Stimulated activated naive CD8-positive, alpha-beta T cell treated with anti-CD3 and anti-CD28 coated beads, Interleukin-15, Interleukin-2, amounts not matched to agents 100 ng/mL and 50 ng/mL, for 24 hours (primary cell): ENCODE data around the gene FAM168A.
A peak's percentile ranks its signal among the peaks of the same experiment; 100 is the strongest.

ENCODE experiments used
- H3K27ac Mint-ChIP-seq: one replicate; pipeline ENCODE4 v1.8.0; 2021; ENCODE audit warnings: mild to moderate bottlenecking, mixed read lengths
- H3K27me3 Mint-ChIP-seq: one replicate; pipeline ENCODE4 v1.8.0; 2021; ENCODE audit warnings: mixed read lengths
- H3K36me3 Mint-ChIP-seq: one replicate; pipeline ENCODE4 v1.8.0; 2021; ENCODE audit warnings: low read depth, mixed read lengths
- H3K4me1 Mint-ChIP-seq: one replicate; pipeline ENCODE4 v1.8.0; 2021; ENCODE audit warnings: low read depth, mixed read lengths
- H3K4me3 Mint-ChIP-seq: one replicate; pipeline ENCODE4 v1.8.0; 2021; ENCODE audit warnings: mild to moderate bottlenecking, mixed read lengths
- H3K9me3 Mint-ChIP-seq: one replicate; pipeline ENCODE4 v1.8.0; 2021; ENCODE audit warnings: mixed read lengths

Gene FAM168A

DNA sequence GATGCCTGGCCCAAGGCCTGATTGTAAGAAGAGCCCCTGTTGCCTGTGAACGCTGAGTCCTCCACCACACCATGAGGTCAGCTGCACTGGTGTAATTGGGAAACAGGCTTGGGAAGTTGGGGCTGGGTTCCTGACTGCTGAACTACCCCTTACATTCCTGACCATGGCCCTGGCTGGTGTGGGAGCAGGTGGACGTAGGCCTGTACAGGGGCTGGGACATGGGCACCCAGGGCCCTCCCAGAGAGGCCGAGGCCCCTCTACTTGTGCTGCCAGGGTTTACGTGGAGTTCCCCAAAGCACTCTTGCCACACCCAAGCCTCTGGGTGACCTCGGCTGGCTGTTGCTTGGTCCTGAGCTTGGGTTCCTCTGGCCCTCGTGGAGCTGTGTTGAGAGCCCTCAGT is 216.3 kb downstream of the FAM168A start:
- Mint-ChIP-seq H3K36me3 (peaks cover 18% of the 10 kb centered on the region), H3K4me1 (peaks cover 91% of the 10 kb centered on the region), H3K9me3 (no peaks in the 10 kb centered on the region), H3K27me3 (no peaks in the 10 kb centered on the region), H3K27ac (no peak overlapping the region), H3K4me3 (no peak overlapping the region)

GRCh38 chr11:73380897-73381410 is 217.0 kb downstream of the FAM168A start:
- Mint-ChIP-seq H3K27me3 (no peaks in the 10 kb centered on the region), H3K36me3 (peaks cover 18% of the 10 kb centered on the region), H3K4me3 (no peak overlapping the region), H3K27ac (no peak overlapping the region), H3K9me3 (no peaks in the 10 kb centered on the region), H3K4me1 (peaks cover 85% of the 10 kb centered on the region)

DNA sequence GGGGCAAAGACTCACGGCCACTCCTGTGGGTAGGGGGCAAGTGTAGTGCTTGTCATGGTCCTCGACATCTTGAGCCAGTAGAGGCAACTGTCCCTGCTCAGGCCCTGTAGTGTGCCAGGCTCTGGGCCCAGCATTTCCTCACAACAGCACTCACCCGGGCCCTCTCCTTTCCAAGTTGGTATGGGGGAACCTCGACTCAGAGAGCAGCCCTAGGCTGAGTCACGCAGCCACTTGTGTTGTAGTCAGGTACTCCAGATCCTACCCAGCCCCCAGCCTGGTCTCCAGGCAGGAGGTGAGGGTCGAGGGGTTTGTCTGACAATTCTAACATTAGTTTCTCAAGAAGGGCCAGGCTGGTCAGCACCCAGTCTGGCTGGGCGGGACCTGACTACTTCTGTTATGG is 217.6 kb downstream of the FAM168A start:
- no peak overlapping the region for H3K4me3 Mint-ChIP-seq
- no peak overlapping the region for H3K27ac Mint-ChIP-seq
- no peaks in the 10 kb centered on the region for H3K27me3 Mint-ChIP-seq
- H3K4me1 Mint-ChIP-seq, result peaks cover 85% of the 10 kb centered on the region
- no peaks in the 10 kb centered on the region for H3K9me3 Mint-ChIP-seq
- H3K36me3 Mint-ChIP-seq, result peaks cover 18% of the 10 kb centered on the region

- H3K27me3 Mint-ChIP-seq, result no peaks in the 10 kb centered on the region
- H3K9me3 Mint-ChIP-seq, result no peaks in the 10 kb centered on the region
- H3K4me3 Mint-ChIP-seq, result peak overlapping the region; percentile 28
- peak overlapping the region; percentile 67 for H3K27ac Mint-ChIP-seq
- peaks cover 18% of the 10 kb centered on the region for H3K36me3 Mint-ChIP-seq
- peaks cover 78% of the 10 kb centered on the region for H3K4me1 Mint-ChIP-seq
These were observed 218.6 kb downstream of the FAM168A start for GRCh38 chr11:73379189-73379880.

- H3K27me3 Mint-ChIP-seq, result no peaks in the 10 kb centered on the region
- H3K4me1 Mint-ChIP-seq, result peaks cover 59% of the 10 kb centered on the region
- peak overlapping the region; percentile 99 for H3K27ac Mint-ChIP-seq
These were observed 220.9 kb downstream of the FAM168A start for GRCh38 chr11:73376803-73377629.

GRCh38 chr11:73376160-73376802 is 221.6 kb downstream of the FAM168A start, which contains the start of gene RELT:
Gene RELT (plus strand): TSS chr11:73376399. CDS start chr11:73389137, 12,738 bp downstream.
- Mint-ChIP-seq H3K27ac (peak within 1 kb of the TSS; percentile 99), H3K4me1 (peaks cover 59% of the 10 kb centered on the region), H3K9me3 (no peaks in the 10 kb centered on the region), H3K27me3 (no peaks in the 10 kb centered on the region), H3K36me3 (peaks cover 18% of the 10 kb centered on the region), H3K4me3 (peak within 1 kb of the TSS; percentile 100)

More at GRCh38 chr11:73376803-73377629, 220.9 kb downstream of the FAM168A start:
- Mint-ChIP-seq H3K4me3 (peak overlapping the region; percentile 100), H3K9me3 (no peaks in the 10 kb centered on the region), H3K36me3 (peaks cover 18% of the 10 kb centered on the region)

- Mint-ChIP-seq H3K9me3 (no peaks in the 10 kb centered on the region), H3K36me3 (peaks cover 18% of the 10 kb centered on the region), H3K4me3 (peak overlapping the region; percentile 100), H3K27me3 (no peaks in the 10 kb centered on the region), H3K27ac (peak overlapping the region; percentile 72), H3K4me1 (peaks cover 54% of the 10 kb centered on the region)
These were observed 222.1 kb downstream of the FAM168A start for GRCh38 chr11:73375830-73376159.

- no peak overlapping the region for H3K4me3 Mint-ChIP-seq
- no peaks in the 10 kb centered on the region for H3K9me3 Mint-ChIP-seq
- no peak overlapping the region for H3K27ac Mint-ChIP-seq
- peaks cover 12% of the 10 kb centered on the region for H3K36me3 Mint-ChIP-seq
- no peaks in the 10 kb centered on the region for H3K27me3 Mint-ChIP-seq
- H3K4me1 Mint-ChIP-seq, result peaks cover 40% of the 10 kb centered on the region
These were observed 223.8 kb downstream of the FAM168A start for GRCh38 chr11:73374151-73374550.

DNA sequence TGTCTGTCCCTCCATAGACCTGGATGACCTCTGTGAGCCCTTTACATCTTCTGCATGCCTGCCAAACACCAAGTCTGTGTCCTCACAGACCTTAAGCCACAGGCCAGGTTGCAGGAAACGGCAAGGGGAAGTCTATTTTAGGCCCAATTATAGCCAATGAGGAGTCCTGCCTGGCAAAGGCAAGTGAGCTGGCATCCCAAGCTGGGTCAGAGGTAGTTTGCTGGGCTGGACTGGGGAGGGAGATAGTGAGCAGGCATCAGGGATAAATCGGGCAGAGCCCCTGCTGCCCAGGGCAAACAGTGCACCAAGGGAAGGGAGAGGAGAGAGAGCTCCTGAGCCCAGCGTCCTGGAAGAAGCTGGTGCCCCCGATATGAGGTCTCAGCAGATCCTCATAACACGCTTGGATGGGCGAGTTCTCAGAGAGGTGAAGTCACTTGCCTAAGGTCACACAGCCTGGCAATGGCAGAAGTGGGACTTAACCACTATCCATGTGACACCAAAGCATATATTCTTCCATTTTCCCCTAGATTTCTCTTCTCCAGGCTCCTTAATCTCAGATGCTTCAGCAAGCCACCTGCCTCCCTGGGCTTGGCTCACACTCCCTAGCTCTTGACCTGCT is 225.4 kb downstream of the FAM168A start:
- Mint-ChIP-seq H3K9me3 (no peaks in the 10 kb centered on the region), H3K36me3 (peaks cover 5% of the 10 kb centered on the region), H3K27ac (peak overlapping the region; percentile 9), H3K4me1 (peaks cover 30% of the 10 kb centered on the region), H3K4me3 (no peak overlapping the region), H3K27me3 (no peaks in the 10 kb centered on the region)

DNA sequence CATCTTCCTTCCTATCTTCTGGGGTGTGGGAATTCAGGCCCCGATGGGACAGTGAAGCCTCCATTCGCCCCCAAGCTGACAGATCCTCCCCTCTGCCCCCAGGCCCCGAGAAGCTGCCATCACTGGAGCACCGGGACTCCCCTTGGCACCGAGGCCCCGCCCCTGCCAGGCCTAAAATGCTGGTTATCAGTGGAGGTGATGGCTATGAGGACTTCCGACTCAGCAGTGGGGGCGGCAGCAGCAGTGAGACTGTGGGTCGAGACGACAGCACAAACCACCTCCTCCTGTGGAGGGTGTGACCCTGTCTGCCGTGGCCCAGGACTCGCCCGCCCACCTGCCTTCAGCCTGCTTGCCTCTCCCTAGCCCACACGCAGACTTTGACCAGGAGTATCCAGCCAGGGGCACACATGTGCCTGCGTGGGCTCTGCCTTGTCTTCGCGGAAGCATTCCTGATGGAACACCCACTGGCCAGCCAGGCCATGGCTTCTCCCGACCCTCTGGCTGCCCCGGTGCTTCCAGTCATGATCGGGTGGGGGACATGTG is 230.4 kb downstream of the FAM168A start:
- Mint-ChIP-seq H3K36me3 (no peaks in the 10 kb centered on the region), H3K4me3 (no peak overlapping the region), H3K27ac (no peak overlapping the region), H3K27me3 (no peaks in the 10 kb centered on the region), H3K4me1 (peaks cover 31% of the 10 kb centered on the region), H3K9me3 (no peaks in the 10 kb centered on the region)

DNA sequence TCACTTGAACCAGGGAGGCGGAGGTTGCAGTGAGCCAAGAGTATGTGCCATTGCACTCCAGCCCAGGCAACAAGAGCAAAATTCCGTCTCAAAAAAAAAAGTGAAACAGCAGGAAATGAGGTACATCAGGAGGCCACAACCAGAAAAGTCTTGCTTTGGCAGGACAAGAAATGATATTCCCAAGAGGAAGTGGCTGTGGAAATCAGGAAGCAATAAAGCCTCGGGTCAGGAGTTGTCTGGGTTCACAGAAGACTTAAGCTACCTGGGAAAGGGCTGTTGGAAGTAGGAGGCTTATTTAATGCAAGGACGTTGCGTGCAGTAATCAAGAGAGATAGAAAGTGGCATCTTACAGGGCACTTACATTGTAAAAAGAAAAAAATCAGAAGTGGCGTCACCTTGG is 231.0 kb downstream of the FAM168A start:
- H3K4me3 Mint-ChIP-seq, result no peak overlapping the region
- no peaks in the 10 kb centered on the region for H3K36me3 Mint-ChIP-seq
- no peaks in the 10 kb centered on the region for H3K27me3 Mint-ChIP-seq
- no peaks in the 10 kb centered on the region for H3K9me3 Mint-ChIP-seq
- no peak overlapping the region for H3K27ac Mint-ChIP-seq
- peaks cover 28% of the 10 kb centered on the region for H3K4me1 Mint-ChIP-seq

GRCh38 chr11:73366265-73366610 is 231.7 kb downstream of the FAM168A start:
- Mint-ChIP-seq H3K27me3 (no peaks in the 10 kb centered on the region), H3K27ac (peak overlapping the region; percentile 79), H3K36me3 (no peaks in the 10 kb centered on the region), H3K9me3 (no peaks in the 10 kb centered on the region), H3K4me3 (peak overlapping the region; percentile 23), H3K4me1 (peaks cover 23% of the 10 kb centered on the region)

DNA sequence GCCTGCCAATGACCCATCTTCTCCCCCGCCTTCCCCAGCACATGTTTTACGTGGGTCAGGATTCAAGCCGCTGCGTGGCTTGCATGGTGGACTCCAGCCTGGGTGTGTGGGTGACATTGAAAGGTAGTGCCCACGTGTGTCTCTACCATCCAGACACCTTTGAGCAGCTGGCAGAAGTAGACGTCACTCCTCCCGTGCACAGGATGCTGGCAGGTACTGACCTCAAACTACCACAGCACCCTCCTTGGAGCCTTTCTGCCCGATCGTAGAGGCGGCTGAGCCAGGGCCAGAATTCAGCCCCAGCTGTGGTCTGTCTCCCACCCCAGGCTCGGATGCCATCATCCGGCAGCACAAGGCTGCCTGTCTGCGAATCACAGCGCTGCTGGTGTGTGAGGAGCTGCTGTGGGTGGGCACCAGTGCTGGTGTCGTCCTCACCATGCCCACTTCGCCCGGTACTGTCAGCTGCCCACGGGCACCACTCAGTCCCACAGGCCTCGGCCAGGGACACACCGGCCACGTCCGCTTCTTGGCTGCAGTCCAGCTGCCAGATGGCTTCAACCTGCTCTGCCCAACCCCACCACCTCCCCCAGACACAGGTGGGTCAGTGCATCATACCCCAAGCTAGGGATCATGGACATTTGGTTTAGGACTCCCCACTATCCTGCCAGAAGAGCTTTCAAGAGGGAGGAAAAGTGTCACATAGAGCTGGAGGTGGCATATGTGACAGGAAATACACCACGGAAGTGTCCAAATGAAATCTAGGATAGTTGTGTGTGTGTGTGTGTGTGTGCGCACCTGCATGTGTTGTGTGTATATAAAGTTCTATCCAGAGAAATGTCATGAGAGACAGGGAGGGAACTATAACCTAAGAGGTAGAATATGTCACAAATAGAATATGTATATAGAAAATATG is 232.3 kb downstream of the FAM168A start:
- H3K4me3 Mint-ChIP-seq, result peak overlapping the region; percentile 23
- H3K27ac Mint-ChIP-seq, result peak overlapping the region; percentile 79
- no peaks in the 10 kb centered on the region for H3K36me3 Mint-ChIP-seq
- H3K27me3 Mint-ChIP-seq, result no peaks in the 10 kb centered on the region
- peaks cover 23% of the 10 kb centered on the region for H3K4me1 Mint-ChIP-seq
- H3K9me3 Mint-ChIP-seq, result no peaks in the 10 kb centered on the region

DNA sequence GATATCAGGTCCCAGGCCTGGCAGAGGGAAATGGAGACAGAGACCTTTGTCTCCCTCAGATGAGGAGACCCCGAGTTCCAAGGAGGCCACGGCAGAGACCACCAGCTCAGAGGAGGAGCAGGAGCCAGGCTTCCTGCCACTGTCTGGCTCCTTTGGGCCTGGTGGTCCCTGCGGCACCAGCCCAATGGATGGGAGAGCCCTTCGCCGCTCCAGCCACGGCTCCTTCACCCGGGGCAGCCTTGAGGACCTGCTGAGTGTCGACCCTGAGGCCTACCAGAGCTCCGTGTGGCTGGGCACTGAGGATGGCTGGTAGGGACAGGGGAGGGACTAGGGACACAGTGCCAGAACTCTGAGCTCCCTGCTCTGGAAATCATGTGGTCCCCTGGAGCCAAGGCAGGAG is 234.8 kb downstream of the FAM168A start:
- no peak overlapping the region for H3K27ac Mint-ChIP-seq
- no peak overlapping the region for H3K4me3 Mint-ChIP-seq
- H3K9me3 Mint-ChIP-seq, result no peaks in the 10 kb centered on the region
- H3K36me3 Mint-ChIP-seq, result no peaks in the 10 kb centered on the region
- H3K4me1 Mint-ChIP-seq, result peaks cover 23% of the 10 kb centered on the region
- no peaks in the 10 kb centered on the region for H3K27me3 Mint-ChIP-seq
